HepG2 (cell line): ENCODE data around the gene TTC31. TPM values are rescaled to one million over a fixed set of nuclear protein-coding genes. Genes with fewer than 3 reads are reported as not detected.
A peak's percentile ranks its signal among the peaks of the same experiment; 100 is the strongest.

ENCODE experiments used
- ATAC-seq: fragments of 200-7000 bp; cut with Tn5 transposase; 3 replicates; pipeline ENCODE4 v1.9.1; 2020; ENCODE audit warnings: mild to moderate bottlenecking, moderate library complexity
- BruUV-seq: library from RNA; stranded (reverse); fragments of 400-500 nt; replicated peaks from 2 replicates; lab custom pipeline; 2021; lab: Mats Ljungman, UMichigan
- CTCF ChIA-PET: fragments of 300-600 bp; formaldehyde crosslinking; extraction: SDS; loops from one replicate; lab custom pipeline; 2021; ENCODE audit warnings: low total read pairs, inconsistent platforms, low intra/inter-chr PET ratio; lab: Yijun Ruan, JAX
- POLR2A ChIA-PET: fragments of 350-600 bp; sonication (Branson Sonifier 250); formaldehyde crosslinking; loops from one replicate; lab custom pipeline; 2020; ENCODE audit warnings: antibody characterized with exemption, inconsistent platforms; lab: Yijun Ruan, JAX
- DNase-seq: peaks from one replicate; pipeline ENCODE4 v3.0.0-alpha.2; 2015; ENCODE audit warnings: low spot score
- FAIRE-seq: peaks from 3 replicates; lab custom pipeline; 2011; peaks lifted over from hg19 to GRCh38; lab: Jason Lieb, UNC
- H2AFZ ChIP-seq: one replicate; pipeline ENCODE4 v1.6.1; 2011; ENCODE audit warnings: low read length, inconsistent platforms
- H3K27ac ChIP-seq: fragments of 300-600 bp; 3 replicates; pipeline ENCODE4 v1.8.0; 2011; ENCODE audit warnings: mixed run types, mild to moderate bottlenecking, mixed read lengths, low read length, inconsistent platforms; ENCODE audit not compliant: insufficient read depth; ENCODE audit errors: extremely low read length
- H3K27me3 ChIP-seq, 2 experiments: fragments of 200-600 bp in 1 of 2; 2 replicates in 1 of 2; 3 replicates in 1 of 2; pipeline versions ENCODE4 v1.6.0 to v1.8.0; 2011; ENCODE audit warnings: low read length in 2 of 2, mild to moderate bottlenecking in 2 of 2, moderate library complexity in 2 of 2, inconsistent platforms in 1 of 2; ENCODE audit not compliant: insufficient read depth in 2 of 2, control insufficient read depth in 1 of 2
- H3K36me3 ChIP-seq, 2 experiments: fragments of 200-600 bp in 1 of 2; replicated peaks in 1 of 2; 2 replicates in 1 of 2; 3 replicates in 1 of 2; pipeline versions ENCODE4 v1.5.1 to v1.8.0; 2011; ENCODE audit warnings: low read length in 2 of 2, inconsistent platforms in 1 of 2; ENCODE audit not compliant: insufficient read depth in 2 of 2, control insufficient read depth in 1 of 2
- H3K4me1 ChIP-seq: 2 replicates; pipeline ENCODE4 v1.5.1; 2012; ENCODE audit warnings: low read length, inconsistent platforms; ENCODE audit not compliant: insufficient read depth
- H3K4me2 ChIP-seq: 2 replicates; pipeline ENCODE4 v1.6.0; 2011; ENCODE audit warnings: low read depth, low read length, inconsistent platforms
- H3K4me3 ChIP-seq, 3 experiments: fragments of 200-600 bp in 1 of 3; sonication (generic), shearing (Covaris generic) in 1 of 3; replicated peaks in 1 of 3; 2 replicates each; pipeline ENCODE4 v1.5.1; 2011 to 2016; ENCODE audit warnings: low read length in 3 of 3, inconsistent platforms in 2 of 3, low read depth in 2 of 3, mild to moderate bottlenecking in 2 of 3, control low read depth in 1 of 3, mixed read lengths in 1 of 3; ENCODE audit not compliant: insufficient read depth in 1 of 3
- H3K79me2 ChIP-seq: one replicate; pipeline ENCODE4 v1.6.1; 2011; ENCODE audit warnings: low read length, inconsistent platforms; ENCODE audit not compliant: insufficient read depth
- H3K9ac ChIP-seq: 2 replicates; pipeline ENCODE4 v1.6.0; 2011; ENCODE audit warnings: mild to moderate bottlenecking, low read depth, low read length, inconsistent platforms; ENCODE audit not compliant: insufficient read depth
- H3K9me3 ChIP-seq: 2 replicates; pipeline ENCODE4 v1.5.1; 2012; ENCODE audit warnings: mild to moderate bottlenecking, low read length
- H4K20me1 ChIP-seq: 2 replicates; pipeline ENCODE4 v1.6.0; 2011; ENCODE audit warnings: inconsistent platforms, mild to moderate bottlenecking, low read length, moderate library complexity; ENCODE audit not compliant: insufficient read depth
- GMEB1 ChIP-seq: sonication (generic); formaldehyde crosslinking; IDR thresholded peaks from 2 replicates; pipeline ENCODE4 v1.5.1; 2020; ENCODE audit warnings: missing genetic modification reagents, mild to moderate bottlenecking, borderline replicate concordance
- HNF4G ChIP-seq, 2 experiments: sonication (generic) in 1 of 2; formaldehyde crosslinking in 1 of 2; IDR thresholded peaks; 2 replicates each; pipeline versions ENCODE4 v1.4.0 to v1.6.1; 2011 to 2020; ENCODE audit warnings: borderline replicate concordance in 2 of 2, low read depth in 2 of 2, mild to moderate bottlenecking in 2 of 2, low read length in 1 of 2, missing genetic modification reagents in 1 of 2, moderate library complexity in 1 of 2
- RORA ChIP-seq: sonication (generic); formaldehyde crosslinking; IDR thresholded peaks from 2 replicates; pipeline ENCODE4 v1.5.0; 2020; ENCODE audit warnings: mild to moderate bottlenecking, missing genetic modification reagents, moderate library complexity
- SUZ12 ChIP-seq: fragments of 150-350 bp; IDR thresholded peaks from 2 replicates; pipeline ENCODE4 v1.6.1; 2014; ENCODE audit warnings: low read depth, low read length
- TOE1 ChIP-seq: sonication (generic); formaldehyde crosslinking; IDR thresholded peaks from 2 replicates; pipeline ENCODE4 v1.4.0; 2020; ENCODE audit warnings: mild to moderate bottlenecking, missing genetic modification reagents
- ZNF124 ChIP-seq: sonication (generic); formaldehyde crosslinking; IDR thresholded peaks from 2 replicates; pipeline ENCODE4 v1.4.0; 2020; ENCODE audit warnings: missing genetic modification reagents
- ZNF318 ChIP-seq: sonication (generic); formaldehyde crosslinking; IDR thresholded peaks from 2 replicates; pipeline ENCODE4 v1.4.0; 2020; ENCODE audit warnings: mild to moderate bottlenecking, missing genetic modification reagents
- ZNF556 ChIP-seq: sonication (generic); formaldehyde crosslinking; IDR thresholded peaks from 2 replicates; pipeline ENCODE4 v1.4.0; 2020; ENCODE audit warnings: mild to moderate bottlenecking, missing genetic modification reagents, borderline replicate concordance
- ZNF674 ChIP-seq: sonication (generic); formaldehyde crosslinking; IDR thresholded peaks from 2 replicates; pipeline ENCODE4 v1.5.0; 2020; ENCODE audit warnings: low read depth, mild to moderate bottlenecking, missing genetic modification reagents
- WGBS: methylation state at CpG from one replicate; pipeline ENCODE4 v1.1.6; 2017; ENCODE audit warnings: low lambda C conversion rate; 5-methylcytosine and 5-hydroxymethylcytosine counted together
- in situ Hi-C: cut with HindIII; loops from 2 replicates; pipeline ENCODE4 v1.10.0; 2017; ENCODE audit warnings: low pct_unique_long_range_greater_than_20kb; ENCODE audit not compliant: extremely low pct_ligation_motif_present
- intact Hi-C: fragments of 100-400 bp; cut with micrococcal nuclease; formaldehyde crosslinking; loops from one replicate; pipeline ENCODE4 v1.10.0; 2022; ENCODE audit not compliant: unreplicated experiment
- polyA plus RNA-seq, 8 experiments: library from polyadenylated mRNA; depleted of rRNA in 3 of 8; stranded (reverse) in 7 of 8; unstranded in 1 of 8; fragments of >200 nt; fragmentation: Illumina TruSeq in 4 of 8; extraction: Trizol in 4 of 8; gene quantifications; 2 replicates each; pipeline versions ENCODE4 v1.2.1 to v1.2.3, GENCODE V29; 2011 to 2016; ENCODE audit warnings: low read depth in 4 of 8, missing spikeins in 1 of 8, mixed read lengths in 1 of 8; ENCODE audit not compliant: insufficient read depth in 1 of 8
- total RNA-seq, 5 experiments: library from RNA; depleted of rRNA; stranded (reverse); fragments of >200 nt; fragmentation: Illumina TruSeq; extraction: Trizol; gene quantifications; 2 replicates each; pipeline ENCODE4 v1.2.3, GENCODE V29; 2016; ENCODE audit warnings: low read depth in 1 of 5

TTC31 gene
- total and polyA plus RNA-seq, 2 of the 13 experiments (the other 11 are each of a cell fraction or from before 2014, with no cell fraction given): 28.3 to 39.5 TPM

- peak; percentile 62; the same call in 1 of the 2 replicates for TF ChIP-seq ZNF318 (CRISPR knock-in tag)
Measured at GRCh38 chr2:74534411-74534810, 51.5 kb downstream of the TTC31 start (continued).

GRCh38 chr2:74535440-74535965 lies 52.6 kb downstream of the TTC31 start:
- intact Hi-C loops (no loop called here), in situ Hi-C loops (no loop called here)
- peaks cover 17% of the 10 kb centered on the region for H3K4me1 ChIP-seq
- no peak overlapping the region for H3K27ac ChIP-seq
- peaks cover 7 to 12% of the 10 kb centered on the region in 2 experiments; a peak in 3 of 5 replicates for H3K36me3 ChIP-seq
- H2AFZ ChIP-seq: no peak overlapping the region
- ChIA-PET CTCF (no interaction called here), POLR2A (no interaction called here)
- ATAC-seq: peak; percentile 10
- no peak for FAIRE-seq
- no peak overlapping the region for H3K9ac ChIP-seq
- peaks cover 5% of the 10 kb centered on the region for H3K79me2 ChIP-seq
- 63% methylated on average over 10 of the region's 10 CpGs for WGBS
- peaks cover 4 to 33% of the 10 kb centered on the region in 2 experiments; a peak in 3 of 5 replicates for H3K27me3 ChIP-seq
- no peaks in the 10 kb centered on the region for H3K9me3 ChIP-seq
- no TSS peak for BruUV-seq
- H3K4me2 ChIP-seq: no peak overlapping the region
- H4K20me1 ChIP-seq: no peaks in the 10 kb centered on the region
- DNase-seq: no peak
- no peak overlapping the region for H3K4me3 ChIP-seq
- no peak for TF ChIP-seq HNF4G (IDR thresholded peaks at IDR 0.05; ENCODE audit: borderline replicate concordance, low read depth, low read length)
- no peak for TF ChIP-seq HNF4G (CRISPR knock-in tag; IDR thresholded peaks at IDR 0.05; ENCODE audit: borderline replicate concordance, low read depth)
- TF ChIP-seq TOE1 (CRISPR knock-in tag): no peak
- no peak for TF ChIP-seq ZNF556 (CRISPR knock-in tag)
- no peak for TF ChIP-seq RORA (CRISPR knock-in tag)
- no peak for TF ChIP-seq SUZ12
- TF ChIP-seq ZNF124 (CRISPR knock-in tag): no peak
- no peak for TF ChIP-seq ZNF674 (CRISPR knock-in tag)
- no peak for TF ChIP-seq GMEB1 (CRISPR knock-in tag)
